Muscle of leg (tissue), 11 donors: Measurements from ENCODE around the gene EFCAB6. TPM values are rescaled to one million over a fixed set of nuclear protein-coding genes. Genes with fewer than 3 reads are reported as not detected.

ENCODE experiments used
- DNase-seq: peaks from one replicate; pipeline ENCODE4 v3.0.0; 2013
- H3K27ac ChIP-seq: one replicate; pipeline ENCODE4 v1.5.1; 2013; ENCODE audit warnings: mild to moderate bottlenecking, low read length, control low read depth
- H3K27me3 ChIP-seq: one replicate; pipeline ENCODE4 v1.6.1; 2013; ENCODE audit warnings: low read length; ENCODE audit not compliant: control insufficient read depth, insufficient read depth
- H3K36me3 ChIP-seq: one replicate; pipeline ENCODE4 v1.6.1; 2013; ENCODE audit warnings: low read length; ENCODE audit not compliant: control insufficient read depth, insufficient read depth
- H3K4me1 ChIP-seq: one replicate; pipeline ENCODE4 v1.6.1; 2013; ENCODE audit warnings: low read length; ENCODE audit not compliant: control insufficient read depth, insufficient read depth
- H3K4me3 ChIP-seq: one replicate; pipeline ENCODE4 v1.5.1; 2013; ENCODE audit warnings: low read length, control low read depth
- H3K9me3 ChIP-seq: replicated peaks from 2 replicates; pipeline ENCODE4 v1.6.1; 2013; ENCODE audit warnings: low read depth, low read length; ENCODE audit not compliant: control insufficient read depth
- WGBS: methylation state at CpG from one replicate; pipeline ENCODE4 v1.1.5; 2013; ENCODE audit warnings: missing lambda C conversion rate; ENCODE audit not compliant: insufficient coverage; 5-methylcytosine and 5-hydroxymethylcytosine counted together
- polyA plus RNA-seq, 8 donors: library from polyadenylated mRNA; unstranded; fragments of 120-200 nt; gene quantifications; one replicate each; pipeline versions ENCODE4 v1.2.1 to v1.2.3, GENCODE V29; 2013; ENCODE audit warnings: inconsistent platforms in 1 of 8, low replicate concordance in 1 of 8; ENCODE audit not compliant: insufficient read length in 8 of 8, insufficient read depth in 1 of 8
- total RNA-seq: library from RNA; stranded (reverse); fragments of 120-200 nt; gene quantifications from one replicate; pipeline ENCODE4 v1.2.4, GENCODE V29; 2013

Gene EFCAB6
- total and polyA plus RNA-seq, 9 donors, result 0.63 to 1.6 (median 1.1) TPM

DNA sequence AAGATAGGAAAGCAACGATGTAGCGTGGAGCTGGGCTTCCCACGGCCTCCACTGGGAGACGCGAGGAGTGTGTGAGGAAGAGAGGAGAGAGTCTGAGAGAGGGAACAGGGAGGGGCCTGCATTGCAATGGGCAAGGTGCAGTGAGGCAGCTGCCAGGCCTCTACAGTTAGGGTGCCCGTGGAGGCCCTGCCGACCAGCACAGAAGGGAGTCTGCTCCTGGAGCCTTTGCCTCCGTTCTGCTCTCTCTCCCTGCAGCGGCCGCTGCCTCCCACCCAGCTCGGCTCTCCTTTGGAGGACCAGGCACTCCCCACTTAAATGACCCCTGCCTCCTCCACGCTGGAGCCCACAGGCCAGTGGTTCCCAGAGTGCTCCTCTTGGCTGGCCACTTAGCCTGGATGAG, 181.7 kb downstream of the EFCAB6 start:
- H3K36me3 ChIP-seq, result no peaks in the 10 kb centered on the region
- 73% methylated on average over 12 of the region's 12 CpGs for WGBS
- no peak overlapping the region for H3K27ac ChIP-seq
- no peak for DNase-seq
- no peak overlapping the region for H3K4me3 ChIP-seq
- no peaks in the 10 kb centered on the region for H3K4me1 ChIP-seq
- no peaks in the 10 kb centered on the region for H3K9me3 ChIP-seq
- H3K27me3 ChIP-seq, result no peaks in the 10 kb centered on the region

DNA sequence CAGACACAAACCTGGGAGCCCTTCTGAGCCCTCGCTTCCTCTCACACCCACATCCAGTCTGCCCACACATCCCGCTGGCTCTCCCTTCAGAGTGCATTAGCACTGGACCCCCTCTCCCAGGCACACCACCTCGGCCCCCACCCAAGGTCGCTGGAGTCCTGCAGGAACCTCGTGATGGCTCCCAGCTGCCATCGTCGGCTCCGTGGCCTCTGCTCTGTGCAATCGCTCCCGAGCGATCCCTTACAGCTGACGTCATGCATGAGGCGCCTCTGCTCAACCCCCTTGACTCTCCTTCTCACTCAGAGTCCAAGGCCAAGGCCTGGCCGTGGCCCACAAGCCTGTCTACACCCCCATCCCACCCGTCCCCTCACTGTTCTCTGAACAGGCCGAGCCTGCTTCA, 183.9 kb downstream of the EFCAB6 start:
- 47% methylated on average over 16 of the region's 16 CpGs for WGBS
- H3K27ac ChIP-seq, result no peak overlapping the region
- no peak overlapping the region for H3K4me3 ChIP-seq
- no peak for DNase-seq
- H3K36me3 ChIP-seq, result no peaks in the 10 kb centered on the region
- H3K9me3 ChIP-seq, result no peaks in the 10 kb centered on the region
- H3K4me1 ChIP-seq, result no peaks in the 10 kb centered on the region
- H3K27me3 ChIP-seq, result no peaks in the 10 kb centered on the region

GRCh38 chr22:43627485-43628213, 184.5 kb downstream of the EFCAB6 start:
- Histone ChIP-seq H3K4me1 (no peaks in the 10 kb centered on the region), H3K27me3 (no peaks in the 10 kb centered on the region), H3K4me3 (no peak overlapping the region), H3K9me3 (no peaks in the 10 kb centered on the region), H3K36me3 (no peaks in the 10 kb centered on the region), H3K27ac (no peak overlapping the region)
- WGBS, result 78% methylated on average over 10 of the region's 13 CpGs
- no peak for DNase-seq

- Histone ChIP-seq H3K27ac (no peak overlapping the region), H3K36me3 (no peaks in the 10 kb centered on the region)
- 81% methylated on average over 7 of the region's 10 CpGs for WGBS
Measured at GRCh38 chr22:43625242-43625641, 186.9 kb downstream of the EFCAB6 start.

GRCh38 chr22:43624144-43624998, 187.7 kb downstream of the EFCAB6 start:
- no peaks in the 10 kb centered on the region for H3K9me3 ChIP-seq
- H3K4me3 ChIP-seq, result no peak overlapping the region
- no peaks in the 10 kb centered on the region for H3K36me3 ChIP-seq
- 69% methylated on average over 9 of the region's 15 CpGs for WGBS
- no peaks in the 10 kb centered on the region for H3K27me3 ChIP-seq
- DNase-seq, result no peak
- no peaks in the 10 kb centered on the region for H3K4me1 ChIP-seq
- H3K27ac ChIP-seq, result no peak overlapping the region

More at GRCh38 chr22:43625242-43625641, 186.9 kb downstream of the EFCAB6 start:
- Histone ChIP-seq H3K4me1 (no peaks in the 10 kb centered on the region), H3K27me3 (no peaks in the 10 kb centered on the region), H3K9me3 (no peaks in the 10 kb centered on the region), H3K4me3 (no peak overlapping the region)
- no peak for DNase-seq

DNA sequence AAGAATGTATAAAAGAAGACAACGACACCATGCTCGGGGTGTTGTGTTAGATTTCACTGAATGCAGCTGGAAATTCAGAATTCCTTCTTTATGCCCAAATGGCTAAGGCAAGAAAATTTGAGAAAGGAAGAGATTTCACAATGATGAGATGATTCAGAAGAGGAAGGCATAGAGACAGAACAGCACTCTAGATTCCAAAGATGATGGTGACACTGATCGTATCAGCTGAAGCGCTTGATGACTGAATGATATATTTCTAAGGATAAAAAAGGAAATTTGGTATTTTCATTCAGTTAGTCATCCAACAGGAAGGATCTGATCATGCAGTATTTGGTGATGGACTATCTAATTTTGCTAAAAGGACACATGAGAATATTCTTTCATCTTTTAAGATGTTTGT, 189.2 kb downstream of the EFCAB6 start:
- no peaks in the 10 kb centered on the region for H3K4me1 ChIP-seq
- no peaks in the 10 kb centered on the region for H3K27me3 ChIP-seq
- H3K27ac ChIP-seq, result no peak overlapping the region
- no peak overlapping the region for H3K4me3 ChIP-seq
- DNase-seq, result no peak
- 100% methylated on average over 1 of the region's 4 CpGs for WGBS
- no peaks in the 10 kb centered on the region for H3K9me3 ChIP-seq
- no peaks in the 10 kb centered on the region for H3K36me3 ChIP-seq

GRCh38 chr22:43620197-43620596, 191.9 kb downstream of the EFCAB6 start:
- Histone ChIP-seq H3K4me1 (no peaks in the 10 kb centered on the region), H3K27me3 (no peaks in the 10 kb centered on the region), H3K27ac (no peak overlapping the region), H3K4me3 (no peak overlapping the region), H3K36me3 (no peaks in the 10 kb centered on the region), H3K9me3 (no peaks in the 10 kb centered on the region)
- no CpG with 5 or more reads among the region's 3 CpGs for WGBS
- DNase-seq, result no peak

- WGBS, result 88% methylated on average over 1 of the region's 4 CpGs
- Histone ChIP-seq H3K27ac (no peak overlapping the region), H3K4me3 (no peak overlapping the region), H3K27me3 (no peaks in the 10 kb centered on the region), H3K36me3 (no peaks in the 10 kb centered on the region), H3K4me1 (no peaks in the 10 kb centered on the region), H3K9me3 (no peaks in the 10 kb centered on the region)
- no peak for DNase-seq
Measured at GRCh38 chr22:43618517-43618916, 193.6 kb downstream of the EFCAB6 start.

DNA sequence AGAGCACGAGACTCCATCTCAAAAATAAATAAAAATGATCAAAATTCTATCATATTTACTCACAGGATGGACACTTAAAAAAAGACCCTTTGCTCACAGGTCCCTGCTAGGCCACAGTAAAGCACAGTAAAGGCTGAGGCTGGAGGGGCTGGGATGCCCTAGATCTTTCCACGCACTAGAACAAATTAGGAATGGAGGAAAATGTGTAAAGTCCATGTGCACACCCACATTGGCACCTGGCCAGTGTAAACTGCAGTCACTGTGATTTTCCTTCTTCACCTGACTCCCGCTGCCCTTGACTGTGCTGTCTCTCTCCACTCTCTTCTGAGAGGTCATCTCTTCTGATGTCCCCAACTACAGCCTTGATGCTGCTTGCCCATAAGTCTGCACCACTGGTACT, 195.5 kb downstream of the EFCAB6 start:
- DNase-seq, result no peak
- no peaks in the 10 kb centered on the region for H3K9me3 ChIP-seq
- 70% methylated on average over 2 of the region's 3 CpGs for WGBS

GRCh38 chr22:43600265-43600664, 211.8 kb downstream of the EFCAB6 start:
- no peak for DNase-seq
- Histone ChIP-seq H3K27me3 (no peaks in the 10 kb centered on the region), H3K27ac (no peak overlapping the region), H3K4me1 (no peaks in the 10 kb centered on the region), H3K4me3 (no peak overlapping the region), H3K9me3 (no peaks in the 10 kb centered on the region), H3K36me3 (no peaks in the 10 kb centered on the region)
- WGBS, result 78% methylated on average over 7 of the region's 9 CpGs

More for the DNA sequence above, 195.5 kb downstream of the EFCAB6 start:
- Histone ChIP-seq H3K36me3 (no peaks in the 10 kb centered on the region), H3K27me3 (no peaks in the 10 kb centered on the region), H3K27ac (no peak overlapping the region), H3K4me3 (no peak overlapping the region), H3K4me1 (no peaks in the 10 kb centered on the region)
